Fibroblast of lung (primary cell): ENCODE results near the gene LY6G6C. TPM values are rescaled to one million over a fixed set of nuclear protein-coding genes. Genes with fewer than 3 reads are reported as not detected.

Experiments
- DNase-seq, 2 donors: peaks; one replicate each; pipeline versions ENCODE4 v3.0.0 to v3.0.0-alpha.2; 2010; ENCODE audit warnings: low read depth in 2 of 2
- H2AFZ ChIP-seq: 2 replicates; pipeline ENCODE4 v1.5.1; 2012; ENCODE audit warnings: low read length, control low read depth, inconsistent platforms
- H3K27ac ChIP-seq: 2 replicates; pipeline ENCODE4 v1.5.1; 2011; ENCODE audit warnings: low read length, control low read depth; ENCODE audit not compliant: insufficient read depth
- H3K27me3 ChIP-seq: 2 replicates; pipeline ENCODE4 v1.5.1; 2011; ENCODE audit warnings: mild to moderate bottlenecking, low read length; ENCODE audit not compliant: control insufficient read depth, insufficient read depth
- H3K36me3 ChIP-seq: 2 replicates; pipeline ENCODE4 v1.5.1; 2011; ENCODE audit warnings: low read length; ENCODE audit not compliant: control insufficient read depth, insufficient read depth
- H3K4me1 ChIP-seq: 2 replicates; pipeline ENCODE4 v1.5.1; 2011; ENCODE audit warnings: low read length; ENCODE audit not compliant: control insufficient read depth, insufficient read depth; ENCODE audit errors: extremely low read depth
- H3K4me2 ChIP-seq: 2 replicates; pipeline ENCODE4 v1.5.1; 2011; ENCODE audit warnings: low read length, control low read depth; ENCODE audit not compliant: insufficient read depth; ENCODE audit errors: extremely low read depth
- H3K4me3 ChIP-seq, 4 experiments: fragments of 200-600 bp in 1 of 4; sonication (generic) in 1 of 4; replicated peaks in 1 of 4; 2 replicates each; pipeline ENCODE4 v1.5.1; 2011 to 2016; ENCODE audit warnings: low read length in 4 of 4, low read depth in 3 of 4, mild to moderate bottlenecking in 3 of 4, control low read depth in 2 of 4, inconsistent platforms in 1 of 4, mixed read lengths in 1 of 4; ENCODE audit not compliant: insufficient read depth in 1 of 4; ENCODE audit errors: control extremely low read depth in 1 of 4
- H3K79me2 ChIP-seq: 2 replicates; pipeline ENCODE4 v1.5.1; 2012; ENCODE audit warnings: mild to moderate bottlenecking, low read length, inconsistent platforms; ENCODE audit not compliant: control insufficient read depth, insufficient read depth
- H3K9ac ChIP-seq: 2 replicates; pipeline ENCODE4 v1.5.1; 2011; ENCODE audit warnings: mild to moderate bottlenecking, low read length, control low read depth; ENCODE audit not compliant: insufficient read depth
- H3K9me3 ChIP-seq: 2 replicates; pipeline ENCODE4 v1.5.1; 2012; ENCODE audit warnings: low read depth, low read length; ENCODE audit not compliant: control insufficient read depth, insufficient read depth
- H4K20me1 ChIP-seq: 2 replicates; pipeline ENCODE4 v1.5.1; 2011; ENCODE audit warnings: low read length; ENCODE audit not compliant: control insufficient read depth, insufficient read depth; ENCODE audit errors: extremely low read depth
- CTCF ChIP-seq, 2 donors: IDR thresholded peaks in 1 of 2; conservative IDR thresholded peaks in 1 of 2; 1 replicate in 1 of 2; 2 replicates in 1 of 2; pipeline ENCODE4 v1.5.1; 2011 to 2012; ENCODE audit warnings: low read length in 2 of 2, control low read depth in 1 of 2, inconsistent platforms in 1 of 2, low read depth in 1 of 2, mild to moderate bottlenecking in 1 of 2
- EZH2 ChIP-seq: IDR thresholded peaks from 2 replicates; pipeline ENCODE4 v1.5.1; 2012; ENCODE audit warnings: low read length, control low read depth, mild to moderate bottlenecking; ENCODE audit errors: missing control alignments
- polyA minus RNA-seq: library from RNA; depleted of rRNA, polyadenylated mRNA; stranded (reverse); fragments of >200 nt; gene quantifications from 2 replicates; pipeline ENCODE4 v1.2.3, GENCODE V29; 2011; ENCODE audit warnings: low replicate concordance
- polyA plus RNA-seq, 2 donors: library from polyadenylated mRNA; depleted of rRNA in 1 of 2; stranded (reverse) in 1 of 2; unstranded in 1 of 2; fragments of >200 nt; gene quantifications; 2 replicates each; pipeline ENCODE4 v1.2.1, GENCODE V29; 2011 to 2012; ENCODE audit warnings: missing spikeins in 1 of 2
- total RNA-seq: library from RNA; depleted of rRNA; stranded (reverse); fragments of >200 nt; gene quantifications from 2 replicates; pipeline ENCODE4 v1.2.1, GENCODE V29; 2014

LY6G6C gene
- total RNA-seq (not detected in 2 replicates), polyA plus RNA-seq (not detected in 2 replicates), polyA minus RNA-seq (1.1 TPM in 1 of 2 replicates, not detected in the other)
- polyA plus RNA-seq (2012) = 0.16 TPM in 1 of 2 replicates, not detected in the other

DNA sequence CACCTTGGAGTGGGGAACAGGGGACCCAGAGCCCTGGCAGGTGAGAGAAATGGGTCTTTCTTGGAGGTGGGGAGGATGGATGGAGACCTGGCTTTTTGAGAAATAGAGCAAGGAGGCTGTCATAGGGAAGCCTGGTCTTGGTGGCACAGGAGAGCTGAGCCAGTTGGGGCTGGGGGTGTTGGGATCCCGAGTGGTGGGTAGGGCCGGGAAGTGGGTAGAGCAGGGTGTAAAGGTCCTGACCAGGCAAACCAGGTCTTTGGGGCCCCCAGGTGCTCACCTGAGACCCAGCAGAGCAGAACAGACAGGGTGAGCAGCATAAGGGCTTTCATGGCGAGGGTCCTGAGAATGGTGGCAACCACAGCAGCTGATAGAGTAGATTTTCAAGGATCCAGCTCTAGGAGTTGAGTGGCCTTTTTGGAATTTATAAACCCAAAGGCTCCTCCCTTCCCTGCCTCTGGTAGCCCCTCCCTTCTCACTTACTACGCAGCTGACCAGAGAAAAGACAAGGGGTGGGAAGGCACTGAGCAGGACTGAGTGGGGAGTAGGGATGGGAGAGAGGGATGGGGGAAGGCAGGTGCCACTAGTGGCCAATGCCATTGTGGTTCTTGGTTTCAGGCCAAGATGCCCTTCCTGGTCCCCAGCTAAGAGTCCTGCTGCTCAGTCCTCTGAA lies at the start of gene LY6G6C:
TSS of gene LY6G6C (minus strand) at position 396 of the 670 bp plus-strand sequence. CDS start at position 329, 67 bp downstream.
- Histone ChIP-seq H3K27ac (no peak within 1 kb of the TSS), H4K20me1 (no peaks in the 10 kb centered on the region), H3K9ac (no peak within 1 kb of the TSS), H3K4me2 (no peak within 1 kb of the TSS), H3K79me2 (no peaks in the 10 kb centered on the region), H2AFZ (no peak within 1 kb of the TSS), H3K9me3 (no peaks in the 10 kb centered on the region), H3K4me1 (no peaks in the 10 kb centered on the region), H3K4me3 (no peak within 1 kb of the TSS), H3K27me3 (peaks cover 3% of the 10 kb centered on the region), H3K36me3 (no peaks in the 10 kb centered on the region)
- TF ChIP-seq EZH2 = no peak
- TF ChIP-seq CTCF (conservative IDR thresholded peaks at IDR 0.05 in 1 of 2, IDR thresholded peaks at IDR 0.05 in 1 of 2; ENCODE audit: low read depth in 1 of 2, low read length in 2 of 2) = no peak
- DNase-seq = no peak

DNA sequence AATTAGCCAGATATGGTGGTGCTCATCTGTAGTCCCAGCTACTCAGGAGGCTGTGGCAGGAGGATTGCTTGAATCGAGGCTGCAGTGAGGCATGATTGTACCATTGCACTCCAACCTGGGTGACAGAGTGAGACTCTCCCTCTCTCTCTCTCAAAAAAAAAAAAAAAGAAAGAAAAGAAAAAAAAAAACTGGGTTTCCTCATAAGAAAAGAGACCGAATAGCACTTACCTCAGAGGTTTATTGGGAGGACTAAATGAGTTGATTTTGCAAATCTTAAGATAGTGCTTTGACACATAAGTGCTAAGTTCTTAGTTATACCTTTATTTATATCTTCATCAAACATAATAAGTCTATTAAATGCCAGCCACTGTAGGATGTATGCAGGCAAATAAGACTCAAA lies 49.3 kb upstream of the LY6G6C start:
- Histone ChIP-seq H3K9ac (no peak overlapping the region), H4K20me1 (no peaks in the 10 kb centered on the region), H3K4me1 (no peaks in the 10 kb centered on the region), H3K27me3 (no peaks in the 10 kb centered on the region), H2AFZ (no peak overlapping the region), H3K4me3 (no peak overlapping the region), H3K27ac (no peak overlapping the region), H3K9me3 (no peaks in the 10 kb centered on the region), H3K79me2 (no peaks in the 10 kb centered on the region), H3K4me2 (no peak overlapping the region), H3K36me3 (no peaks in the 10 kb centered on the region)
- TF ChIP-seq CTCF (conservative IDR thresholded peaks at IDR 0.05 in 1 of 2, IDR thresholded peaks at IDR 0.05 in 1 of 2; ENCODE audit: low read depth in 1 of 2, low read length in 2 of 2) = no peak
- no peak for TF ChIP-seq EZH2
- DNase-seq = no peak

GRCh38 chr6:31769684-31770371 lies 48.3 kb upstream of the LY6G6C start:
- H2AFZ ChIP-seq = no peak overlapping the region
- H3K4me3 ChIP-seq = no peak overlapping the region
- peak in 1 of 2 donors; percentile 39 for DNase-seq
- no peak overlapping the region for H3K4me2 ChIP-seq
- H4K20me1 ChIP-seq = no peaks in the 10 kb centered on the region
- H3K79me2 ChIP-seq = no peaks in the 10 kb centered on the region
- no peaks in the 10 kb centered on the region for H3K9me3 ChIP-seq
- no peak overlapping the region for H3K9ac ChIP-seq
- no peaks in the 10 kb centered on the region for H3K27me3 ChIP-seq
- no peaks in the 10 kb centered on the region for H3K4me1 ChIP-seq
- peak; percentile 68 to 71 for TF ChIP-seq CTCF (conservative IDR thresholded peaks at IDR 0.05 in 1 of 2, IDR thresholded peaks at IDR 0.05 in 1 of 2; ENCODE audit: low read depth in 1 of 2, low read length in 2 of 2)
- TF ChIP-seq EZH2 = no peak
- no peaks in the 10 kb centered on the region for H3K36me3 ChIP-seq
- H3K27ac ChIP-seq = no peak overlapping the region
